Liver (tissue), 9 donors: ENCODE measurements around the gene NARS2. TPM values are rescaled to one million over a fixed set of nuclear protein-coding genes. Genes with fewer than 3 reads are reported as not detected.

ENCODE experiments used
- DNase-seq: peaks from one replicate; pipeline ENCODE4 v3.0.0-alpha.2; 2017; ENCODE audit warnings: low spot score
- H3K27ac ChIP-seq, 2 donors: one replicate each; pipeline ENCODE4 v1.7.0; 2013; ENCODE audit warnings: inconsistent platforms in 2 of 2, low read length in 2 of 2, control low read depth in 1 of 2, low read depth in 1 of 2, mild to moderate bottlenecking in 1 of 2
- H3K27me3 ChIP-seq, 4 donors: one replicate each; pipeline versions ENCODE4 v1.6.1 to v1.7.0; 2013; ENCODE audit warnings: low read length in 3 of 4, inconsistent platforms in 1 of 4, mild to moderate bottlenecking in 1 of 4, moderate library complexity in 1 of 4; ENCODE audit not compliant: control insufficient read depth in 4 of 4, insufficient read depth in 4 of 4
- H3K36me3 ChIP-seq, 4 donors: one replicate each; pipeline versions ENCODE4 v1.6.1 to v1.7.0; 2013; ENCODE audit warnings: low read length in 3 of 4, mild to moderate bottlenecking in 3 of 4, low read depth in 1 of 4, moderate library complexity in 1 of 4; ENCODE audit not compliant: control insufficient read depth in 4 of 4, insufficient read depth in 3 of 4
- H3K4me1 ChIP-seq, 4 donors: one replicate each; pipeline versions ENCODE4 v1.6.1 to v1.7.0; 2013; ENCODE audit warnings: low read length in 3 of 4, mild to moderate bottlenecking in 3 of 4, moderate library complexity in 1 of 4; ENCODE audit not compliant: control insufficient read depth in 4 of 4, insufficient read depth in 4 of 4
- H3K4me3 ChIP-seq, 3 donors: one replicate each; pipeline versions ENCODE4 v1.6.1 to v1.7.0; 2013; ENCODE audit warnings: low read length in 3 of 3, control low read depth in 1 of 3, low read depth in 1 of 3, mild to moderate bottlenecking in 1 of 3
- H3K9ac ChIP-seq, 2 donors: one replicate each; pipeline ENCODE4 v1.7.0; 2013; ENCODE audit warnings: low read length in 2 of 2, mild to moderate bottlenecking in 2 of 2, moderate library complexity in 2 of 2, control low read depth in 1 of 2, low read depth in 1 of 2
- H3K9me3 ChIP-seq, 4 donors: one replicate each; pipeline versions ENCODE4 v1.6.1 to v1.7.0; 2013; ENCODE audit warnings: low read length in 3 of 4; ENCODE audit not compliant: control insufficient read depth in 4 of 4
- EGR1 ChIP-seq, 2 donors: IDR thresholded peaks; 2 replicates each; pipeline ENCODE4 v1.6.1; 2016 to 2018; ENCODE audit warnings: antibody characterized with exemption in 2 of 2, low read depth in 2 of 2
- FOXA1 ChIP-seq: IDR thresholded peaks from 2 replicates; pipeline ENCODE4 v1.6.1; 2016; ENCODE audit warnings: antibody characterized with exemption
- FOXA2 ChIP-seq: IDR thresholded peaks from 2 replicates; pipeline ENCODE4 v1.6.1; 2016; ENCODE audit warnings: antibody characterized with exemption
- GABPA ChIP-seq, 2 donors: IDR thresholded peaks in 1 of 2; conservative IDR thresholded peaks in 1 of 2; 2 replicates each; pipeline ENCODE4 v1.6.1; 2016; ENCODE audit warnings: antibody characterized with exemption in 2 of 2, mild to moderate bottlenecking in 1 of 2, moderate library complexity in 1 of 2
- HNF4G ChIP-seq: IDR thresholded peaks from 2 replicates; pipeline ENCODE4 v1.6.1; 2016; ENCODE audit warnings: antibody characterized with exemption
- JUND ChIP-seq, 2 donors: IDR thresholded peaks; 2 replicates each; pipeline ENCODE4 v1.6.1; 2016; ENCODE audit warnings: antibody characterized with exemption in 2 of 2
- MAX ChIP-seq: IDR thresholded peaks from 2 replicates; pipeline ENCODE4 v1.6.1; 2016; ENCODE audit warnings: antibody characterized with exemption
- NR2F2 ChIP-seq: IDR thresholded peaks from 2 replicates; pipeline ENCODE4 v1.6.1; 2016; ENCODE audit warnings: antibody characterized with exemption
- REST ChIP-seq: IDR thresholded peaks from 2 replicates; pipeline ENCODE4 v1.6.1; 2016; ENCODE audit warnings: antibody characterized with exemption, mild to moderate bottlenecking
- RXRA ChIP-seq, 2 donors: IDR thresholded peaks; 2 replicates each; pipeline ENCODE4 v1.6.1; 2017 to 2018; ENCODE audit warnings: antibody characterized with exemption in 2 of 2, mild to moderate bottlenecking in 1 of 2
- SP1 ChIP-seq: IDR thresholded peaks from 2 replicates; pipeline ENCODE4 v1.6.1; 2018; ENCODE audit warnings: antibody characterized with exemption, mild to moderate bottlenecking
- TAF1 ChIP-seq: conservative IDR thresholded peaks from 2 replicates; pipeline ENCODE4 v1.6.1; 2016; ENCODE audit warnings: antibody characterized with exemption, mild to moderate bottlenecking
- YY1 ChIP-seq: IDR thresholded peaks from 2 replicates; pipeline ENCODE4 v1.6.1; 2016; ENCODE audit warnings: antibody characterized with exemption, mild to moderate bottlenecking
- ZBTB33 ChIP-seq: IDR thresholded peaks from 2 replicates; pipeline ENCODE4 v1.6.1; 2016; ENCODE audit warnings: antibody characterized with exemption
- WGBS: extraction: QIAGEN DNeasy Blood & Tissue Kit; methylation state at CpG from one replicate; pipeline ENCODE4 v1.1.7; 2013; 5-methylcytosine and 5-hydroxymethylcytosine counted together
- polyA plus RNA-seq, 2 donors: library from polyadenylated mRNA; stranded (reverse) in 1 of 2; unstranded in 1 of 2; fragments of 200-250 nt in 1 of 2; fragments of >200 nt in 1 of 2; fragmentation: Nextera tagmentation in 1 of 2; extraction: Ambion mirVana in 1 of 2; gene quantifications; one replicate each; pipeline versions ENCODE4 v1.2.1 to v1.2.3, GENCODE V29; 2013 to 2015
- total RNA-seq, 2 donors: library from RNA; depleted of rRNA; stranded (reverse); fragments of >200 nt; gene quantifications; one replicate each; pipeline ENCODE4 v1.2.3, GENCODE V29; 2014
- donor health status: healthy.
- donor health status: healthy.
- donor health status: healthy.
- donor health status: healthy.
- donor health status: healthy.

The NARS2 gene
- total and polyA plus RNA-seq, 4 donors, result 10.4 to 19.4 (median 11.8) TPM

GRCh38 chr11:78460471-78460870 is 114.2 kb downstream of the NARS2 start:
- Histone ChIP-seq H3K9ac (no peak overlapping the region), H3K27ac (no peak overlapping the region), H3K9me3 (no peaks in the 10 kb centered on the region), H3K4me3 (no peak overlapping the region), H3K36me3 (peaks cover 0 to 2% (median 1%) of the 10 kb centered on the region in 4 donors), H3K27me3 (no peaks in the 10 kb centered on the region), H3K4me1 (no peaks in the 10 kb centered on the region)
- no peak for DNase-seq
- 94% methylated on average over 1 of the region's 1 CpG for WGBS
- no peak for TF ChIP-seq YY1

- Histone ChIP-seq H3K9me3 (no peaks in the 10 kb centered on the region), H3K4me3 (no peak overlapping the region), H3K9ac (no peak overlapping the region), H3K4me1 (no peaks in the 10 kb centered on the region), H3K27ac (no peak overlapping the region), H3K36me3 (peaks cover 0 to 2% (median 1%) of the 10 kb centered on the region in 4 donors), H3K27me3 (no peaks in the 10 kb centered on the region)
- DNase-seq, result no peak
- 97% methylated on average over 4 of the region's 4 CpGs for WGBS
- TF ChIP-seq EGR1 (IDR thresholded peaks at IDR 0.05; ENCODE audit: low read depth in 2 of 2) (no peak), HNF4G (no peak), NR2F2 (no peak), JUND (IDR thresholded peaks at IDR 0.05) (no peak), FOXA1 (no peak), REST (no peak), YY1 (no peak), MAX (no peak), FOXA2 (no peak), TAF1 (no peak), SP1 (no peak), ZBTB33 (no peak)
These were observed 114.9 kb downstream of the NARS2 start for GRCh38 chr11:78459738-78460137.

GRCh38 chr11:78457448-78457847 is 117.2 kb downstream of the NARS2 start:
- Histone ChIP-seq H3K9ac (no peak overlapping the region), H3K4me1 (no peaks in the 10 kb centered on the region), H3K9me3 (no peaks in the 10 kb centered on the region), H3K27ac (no peak overlapping the region), H3K4me3 (no peak overlapping the region), H3K27me3 (no peaks in the 10 kb centered on the region), H3K36me3 (peaks cover 0 to 2% (median 0%) of the 10 kb centered on the region in 4 donors)
- TF ChIP-seq HNF4G (no peak), RXRA (IDR thresholded peaks at IDR 0.05) (no peak), GABPA (IDR thresholded peaks at IDR 0.05 in 1 of 2, conservative IDR thresholded peaks at IDR 0.05 in 1 of 2) (no peak), MAX (no peak)
- WGBS, result 96% methylated on average over 2 of the region's 2 CpGs
- no peak for DNase-seq
